ENCODE measurements around the gene RALGAPA2. TPM values are rescaled to one million over a fixed set of nuclear protein-coding genes. Genes with fewer than 3 reads are reported as not detected.

The RALGAPA2 gene
- total RNA-seq, 1 experiment from 2014 or later, result 26.3 TPM

DNA sequence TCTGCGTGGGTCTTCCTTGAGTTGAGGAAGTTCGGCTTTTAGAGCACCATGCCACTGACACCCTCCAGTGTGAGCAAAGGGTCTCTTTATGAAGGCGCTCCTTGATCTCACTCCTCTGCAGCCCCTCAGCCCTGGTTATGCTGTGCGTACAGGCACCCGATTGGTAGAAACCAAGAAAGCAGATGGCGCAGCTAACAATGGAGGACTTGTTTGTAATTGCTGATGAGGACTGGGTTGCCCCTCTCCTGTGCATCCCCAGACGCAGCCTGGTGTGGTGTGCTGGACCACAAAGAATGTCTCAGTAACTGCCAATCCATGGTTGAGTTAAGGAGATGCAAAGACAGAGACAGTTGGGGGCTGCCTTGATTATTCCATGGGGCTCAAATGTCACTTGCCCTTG lies 314.3 kb downstream of the RALGAPA2 start:
- H3K36me3 Mint-ChIP-seq (ENCODE audit: insufficient read depth, unreplicated experiment), result no peaks in the 10 kb centered on the region
- H3K27me3 Mint-ChIP-seq (ENCODE audit: unreplicated experiment), result no peaks in the 10 kb centered on the region
- no peaks in the 10 kb centered on the region for H3K9me3 Mint-ChIP-seq (ENCODE audit: low read depth, unreplicated experiment)
- H3K4me3 Mint-ChIP-seq (ENCODE audit: low read depth, unreplicated experiment), result no peak overlapping the region
- H3K4me1 Mint-ChIP-seq (ENCODE audit: low read depth, unreplicated experiment), result no peaks in the 10 kb centered on the region
- H3K27ac Mint-ChIP-seq (ENCODE audit: unreplicated experiment), result no peak overlapping the region
- no peak for DNase-seq
- TF ChIP-seq CTCF (IDR thresholded peaks at IDR 0.05; ENCODE audit: unreplicated experiment), result no peak
- intact Hi-C loops (cut with micrococcal nuclease; ENCODE audit: unreplicated experiment), result no loop called here
- no TSS peak for BruUV-seq (replicated peaks)
- CTCF ChIA-PET, result no interaction called here

GRCh38 chr20:20396794-20397193 lies 315.6 kb downstream of the RALGAPA2 start:
- no peak for DNase-seq
- BruUV-seq (replicated peaks), result no TSS peak
- Mint-ChIP-seq H3K4me3 (ENCODE audit: low read depth, unreplicated experiment) (no peak overlapping the region), H3K4me1 (ENCODE audit: low read depth, unreplicated experiment) (no peaks in the 10 kb centered on the region), H3K27me3 (ENCODE audit: unreplicated experiment) (no peaks in the 10 kb centered on the region), H3K36me3 (ENCODE audit: insufficient read depth, unreplicated experiment) (no peaks in the 10 kb centered on the region), H3K9me3 (ENCODE audit: low read depth, unreplicated experiment) (no peaks in the 10 kb centered on the region), H3K27ac (ENCODE audit: unreplicated experiment) (no peak overlapping the region)
- intact Hi-C loops (cut with micrococcal nuclease; ENCODE audit: unreplicated experiment), result no loop called here
- CTCF ChIA-PET, result no interaction called here
- no peak for TF ChIP-seq CTCF (IDR thresholded peaks at IDR 0.05; ENCODE audit: unreplicated experiment)

DNA sequence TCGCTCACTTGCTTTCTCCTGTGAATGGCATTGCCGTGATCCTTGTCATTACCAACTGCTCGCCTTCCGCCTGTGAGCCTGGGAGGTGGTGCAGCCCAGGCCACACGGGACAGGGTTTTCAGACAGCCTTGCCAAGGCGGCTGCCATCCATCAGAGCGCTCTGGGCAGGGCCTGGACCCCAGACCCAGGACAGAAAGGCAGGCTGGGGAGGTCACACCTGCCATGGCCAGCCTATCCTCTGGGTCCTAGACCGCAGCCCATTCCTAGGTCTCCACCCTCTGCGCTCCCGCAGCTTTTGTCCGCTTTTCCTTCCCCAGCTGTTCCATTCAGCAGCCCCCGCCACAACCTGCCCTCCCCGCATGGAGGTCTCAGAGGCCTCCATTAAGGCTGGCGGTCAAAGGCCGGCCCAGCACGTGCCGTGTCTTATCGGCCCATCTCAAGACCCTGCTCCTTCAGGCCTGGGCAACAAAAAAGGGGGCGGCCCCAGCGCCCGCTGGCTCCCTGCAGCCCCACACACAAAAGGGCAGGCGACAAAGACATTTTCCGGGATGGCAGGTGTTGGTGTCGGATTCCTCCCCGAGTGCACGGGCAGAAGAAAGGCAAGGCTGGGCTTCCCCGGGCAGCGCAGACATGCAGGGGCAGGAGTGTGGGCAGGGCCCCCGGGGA lies 316.4 kb downstream of the RALGAPA2 start:
- no peak for TF ChIP-seq CTCF (IDR thresholded peaks at IDR 0.05; ENCODE audit: unreplicated experiment)
- Mint-ChIP-seq H3K9me3 (ENCODE audit: low read depth, unreplicated experiment) (no peaks in the 10 kb centered on the region), H3K27ac (ENCODE audit: unreplicated experiment) (no peak overlapping the region), H3K4me1 (ENCODE audit: low read depth, unreplicated experiment) (no peaks in the 10 kb centered on the region), H3K27me3 (ENCODE audit: unreplicated experiment) (no peaks in the 10 kb centered on the region), H3K4me3 (ENCODE audit: low read depth, unreplicated experiment) (no peak overlapping the region), H3K36me3 (ENCODE audit: insufficient read depth, unreplicated experiment) (no peaks in the 10 kb centered on the region)
- intact Hi-C loops (cut with micrococcal nuclease; ENCODE audit: unreplicated experiment), result no loop called here
- BruUV-seq (replicated peaks), result no TSS peak
- no peak for DNase-seq
- CTCF ChIA-PET, result no interaction called here

- no peaks in the 10 kb centered on the region for H3K36me3 Mint-ChIP-seq (ENCODE audit: insufficient read depth, unreplicated experiment)
- H3K27me3 Mint-ChIP-seq (ENCODE audit: unreplicated experiment), result no peaks in the 10 kb centered on the region
- H3K4me1 Mint-ChIP-seq (ENCODE audit: low read depth, unreplicated experiment), result no peaks in the 10 kb centered on the region
- H3K4me3 Mint-ChIP-seq (ENCODE audit: low read depth, unreplicated experiment), result no peak overlapping the region
- BruUV-seq (replicated peaks), result no TSS peak
- H3K9me3 Mint-ChIP-seq (ENCODE audit: low read depth, unreplicated experiment), result no peaks in the 10 kb centered on the region
- DNase-seq, result no peak
- TF ChIP-seq CTCF (IDR thresholded peaks at IDR 0.05; ENCODE audit: unreplicated experiment), result no peak
- CTCF ChIA-PET, result no interaction called here
- intact Hi-C loops (cut with micrococcal nuclease; ENCODE audit: unreplicated experiment), result no loop called here
- H3K27ac Mint-ChIP-seq (ENCODE audit: unreplicated experiment), result no peak overlapping the region
Observed at GRCh38 chr20:20395087-20395486, 317.4 kb downstream of the RALGAPA2 start.

Measured in Calu3 (cell line).